NCI-H187 treated with DMSO at 0.1 percent for 48 hours (cell line): ENCODE measurements around the gene PCLO.
"Not testable (repeated sequence)": the region's sequence is repeated elsewhere in the genome, so short reads cannot be mapped to it uniquely, and the experiment has no call there.

ENCODE experiments used
- DNase-seq: peaks from one replicate; lab custom pipeline; 2025; lab: John Stamatoyannopoulos, UW

PCLO gene

DNA sequence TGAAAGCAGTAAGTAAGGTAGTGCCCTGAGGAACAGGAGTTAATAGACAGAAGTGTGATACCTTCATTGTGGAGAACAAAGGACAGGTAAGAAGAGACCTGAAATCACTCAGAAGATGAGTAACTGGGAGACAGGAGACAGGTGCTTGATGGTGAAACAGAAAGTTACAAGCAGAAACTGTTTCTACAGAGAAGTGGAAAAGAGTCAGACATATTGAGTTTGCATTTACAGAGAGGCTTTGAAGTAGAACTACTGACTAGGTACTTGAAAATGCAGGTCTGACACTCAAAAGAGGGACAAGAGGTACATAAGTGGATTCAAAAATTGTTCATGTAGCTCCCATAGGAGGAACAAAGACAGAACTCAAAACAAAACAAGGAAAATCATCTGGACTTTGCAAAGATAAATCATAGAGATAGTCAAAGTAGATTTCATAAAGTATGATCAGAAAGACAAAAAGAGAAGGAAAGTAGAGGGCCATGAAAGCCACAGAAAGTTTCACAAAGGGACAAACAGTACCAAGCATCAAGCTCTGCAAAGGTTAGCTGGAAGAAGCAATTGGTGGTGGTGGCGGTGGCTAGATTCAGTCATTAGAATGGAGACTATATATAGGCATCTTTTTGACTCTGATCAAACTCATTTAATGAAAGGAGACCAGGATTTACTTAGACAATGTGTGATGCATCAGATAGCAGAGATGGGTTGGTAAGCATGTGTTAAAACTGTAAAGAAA, 198.4 kb downstream of the PCLO start:
- peak; percentile 88 for DNase-seq

GRCh38 chr7:82961240-82961639, 201.4 kb downstream of the PCLO start:
- no peak for DNase-seq

- no peak for DNase-seq
These were observed 203.2 kb downstream of the PCLO start for GRCh38 chr7:82959528-82959927.

GRCh38 chr7:82957521-82957920, 205.2 kb downstream of the PCLO start:
- no peak for DNase-seq

DNA sequence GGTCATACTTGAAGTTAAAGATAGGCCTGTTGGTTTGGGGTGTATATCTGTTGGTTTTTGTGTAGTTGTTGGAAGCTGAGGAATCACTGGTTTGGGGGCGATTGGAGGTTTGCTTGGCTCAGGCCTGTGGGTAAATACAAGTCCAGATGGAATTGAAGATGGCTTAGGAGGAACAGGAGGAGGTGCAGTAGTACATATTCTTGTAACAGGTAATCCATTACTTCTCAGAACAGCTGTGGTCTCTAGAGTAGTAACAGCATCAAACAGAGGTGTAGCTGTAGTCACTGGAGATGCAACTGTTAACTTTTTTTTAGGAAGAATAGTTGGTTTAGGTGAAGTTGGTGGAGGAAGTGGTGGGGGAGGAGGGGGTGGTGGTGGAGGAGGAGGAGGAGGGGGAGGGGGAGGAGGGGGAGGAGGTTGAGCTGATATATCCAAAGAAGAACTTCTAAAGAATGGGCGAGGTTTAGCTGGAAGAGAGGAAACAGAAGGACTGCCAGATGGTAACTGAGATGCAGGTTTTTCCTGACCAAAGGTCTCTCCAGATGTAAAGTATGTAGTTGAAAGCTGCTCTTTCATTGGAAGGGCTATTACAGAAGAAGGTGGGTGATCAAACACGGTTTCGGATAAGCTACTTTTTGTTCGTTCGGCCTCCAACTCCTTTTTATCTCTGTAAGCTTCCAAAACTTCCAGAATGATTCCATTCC, 209.2 kb downstream of the PCLO start:
- no peak for DNase-seq

- DNase-seq: no peak
These were observed 212.2 kb downstream of the PCLO start for GRCh38 chr7:82950436-82950835.

DNA sequence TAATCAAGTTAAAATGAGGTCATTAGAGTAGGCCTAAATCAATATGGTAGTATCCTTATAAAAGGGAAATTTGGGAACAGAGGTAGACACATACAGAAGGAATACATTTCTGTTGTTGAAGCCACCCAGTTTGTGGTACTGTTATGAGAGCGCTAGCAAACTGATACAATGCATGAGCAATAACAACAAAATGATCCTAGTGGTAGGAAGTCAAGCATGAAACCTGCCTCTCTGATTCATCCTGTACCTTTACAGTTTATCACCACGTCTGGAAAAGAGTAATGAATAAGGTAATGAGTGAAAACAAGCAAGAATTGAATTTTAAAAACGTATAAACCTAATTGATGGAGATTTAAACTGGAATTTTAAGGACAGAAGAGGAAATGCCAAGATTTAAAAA, 217.2 kb downstream of the PCLO start:
- DNase-seq: no peak

- no peak for DNase-seq
These were observed 217.6 kb downstream of the PCLO start for GRCh38 chr7:82945056-82945455.

DNA sequence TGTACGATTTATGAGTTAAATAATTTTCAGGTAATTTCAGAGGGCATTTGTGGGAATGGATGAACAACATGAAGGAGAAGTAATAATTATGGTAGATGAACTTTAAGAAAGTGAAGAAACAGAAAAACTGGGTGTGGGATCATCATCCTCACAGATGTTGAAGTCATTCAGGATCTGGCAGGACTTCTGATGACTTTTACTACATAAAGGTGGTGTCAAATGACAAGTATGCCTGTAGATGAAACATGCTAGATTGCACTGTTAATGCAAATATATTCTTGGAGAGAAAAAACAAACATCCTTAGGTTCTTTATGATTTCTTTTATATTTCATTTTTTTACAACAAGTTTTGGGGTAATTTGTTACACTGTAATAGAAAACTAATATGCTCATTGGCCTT, 230.2 kb downstream of the PCLO start:
- DNase-seq: no peak

DNA sequence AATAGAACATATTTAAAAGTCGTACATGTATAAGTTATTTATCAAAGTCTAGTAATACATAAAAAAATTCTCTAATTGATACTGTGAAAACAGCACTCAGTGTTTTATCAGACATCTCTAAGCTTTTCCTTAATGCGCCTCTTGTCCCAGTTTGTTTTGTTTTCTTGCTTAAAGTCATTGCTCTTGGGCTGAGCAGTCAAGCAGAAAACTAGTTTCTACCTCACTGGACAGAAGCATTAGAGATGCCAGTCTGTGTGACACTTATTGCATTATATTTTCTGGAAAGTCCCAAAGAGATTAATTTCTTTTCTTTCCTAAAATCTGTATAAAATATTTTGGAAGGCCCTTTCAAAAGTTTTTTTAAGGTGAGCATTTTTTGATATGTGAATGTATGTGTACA, 236.2 kb downstream of the PCLO start:
- no peak for DNase-seq

- no peak for DNase-seq
These were observed 237.4 kb downstream of the PCLO start for GRCh38 chr7:82925331-82925730.

GRCh38 chr7:82906502-82906901, 256.2 kb downstream of the PCLO start:
- no peak for DNase-seq

- no peak for DNase-seq
These were observed 257.8 kb downstream of the PCLO start for GRCh38 chr7:82904871-82905270.

DNA sequence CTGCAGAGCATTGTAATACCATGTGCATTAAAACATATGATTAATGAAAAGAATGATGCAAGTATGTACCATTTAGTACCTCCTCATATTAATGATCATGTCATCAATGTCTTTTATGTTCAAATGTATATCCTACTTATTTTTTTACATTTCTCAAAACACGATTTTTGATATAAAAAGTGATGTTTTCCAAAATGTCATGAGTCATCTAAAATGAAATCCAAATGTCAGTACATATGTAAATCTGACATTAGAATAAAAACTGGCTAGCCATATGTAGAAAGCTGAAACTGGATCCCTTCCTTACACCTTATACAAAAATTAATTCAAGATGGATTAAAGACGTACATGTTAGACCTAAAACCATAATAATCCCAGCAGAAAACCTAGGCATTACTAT, 261.6 kb downstream of the PCLO start:
- DNase-seq: not testable (repeated sequence)

GRCh38 chr7:82897500-82897899, 265.2 kb downstream of the PCLO start:
- no peak for DNase-seq

- not testable (repeated sequence) for DNase-seq
These were observed 268.3 kb downstream of the PCLO start for GRCh38 chr7:82894341-82894740.

GRCh38 chr7:82886324-82886723, 276.4 kb downstream of the PCLO start:
- DNase-seq: no peak

DNA sequence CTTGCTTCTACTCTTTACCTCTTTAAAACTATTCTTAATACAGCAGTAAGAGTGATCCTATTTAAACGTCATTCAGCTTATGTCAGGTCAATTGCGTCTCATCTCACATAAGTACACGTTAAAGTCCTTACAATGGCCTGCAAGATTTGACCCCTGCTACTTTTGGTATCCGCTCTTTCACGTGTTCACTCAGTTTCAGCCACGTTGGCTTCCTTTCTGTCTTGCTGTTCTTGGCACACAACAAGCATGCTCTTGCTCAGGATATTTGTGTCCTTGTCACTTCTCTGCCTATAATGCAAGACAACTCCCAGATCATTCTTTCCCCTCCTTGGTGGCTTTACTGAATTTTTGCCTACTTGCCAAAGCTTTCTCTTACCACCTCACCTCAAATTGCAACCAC, 296.8 kb downstream of the PCLO start:
- no peak for DNase-seq

DNA sequence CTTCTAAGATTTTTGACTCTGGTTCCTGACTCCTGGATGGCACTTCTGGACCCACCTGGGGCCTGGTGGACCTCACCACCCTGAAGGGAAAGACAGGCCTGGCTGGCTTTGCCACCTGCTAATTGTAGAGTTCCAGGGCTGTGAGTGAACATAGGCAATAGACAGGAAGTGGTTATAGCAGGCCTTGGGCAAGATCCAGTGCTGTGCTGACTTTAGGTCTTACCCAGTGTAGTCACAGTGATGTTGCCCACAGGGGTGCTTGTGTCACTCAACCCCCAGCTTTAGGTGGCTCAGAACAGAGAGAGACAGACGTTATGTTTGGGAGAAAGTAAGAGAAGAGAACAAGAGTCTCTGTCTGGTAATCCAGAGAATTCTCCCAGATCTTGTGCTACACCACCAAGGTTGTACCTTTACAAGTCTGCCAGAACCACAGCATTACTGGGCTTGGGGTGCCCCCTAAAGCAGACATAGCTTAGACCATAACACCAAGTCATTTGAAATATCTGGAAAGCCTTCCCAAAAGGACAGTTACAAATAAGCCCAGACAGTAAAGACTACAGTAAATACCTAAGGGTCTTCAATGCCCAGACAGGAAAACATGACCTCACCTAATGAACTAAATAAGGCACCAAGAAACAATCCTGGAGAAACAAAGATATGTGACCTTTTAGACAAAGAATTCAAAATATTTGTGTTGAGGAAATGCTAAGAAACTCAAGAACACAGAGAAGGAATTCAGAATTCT, 303.4 kb downstream of the PCLO start:
- DNase-seq: no peak

- no peak for DNase-seq
These were observed 311.6 kb downstream of the PCLO start for GRCh38 chr7:82851121-82851520.

GRCh38 chr7:82841828-82842227, 320.9 kb downstream of the PCLO start:
- DNase-seq: no peak

- DNase-seq: no peak
These were observed 322.6 kb downstream of the PCLO start for GRCh38 chr7:82840061-82840460.

- DNase-seq: no peak
These were observed 323.1 kb downstream of the PCLO start for GRCh38 chr7:82839555-82839954.
